ENCODE results near the gene FOXL2NB.
A peak's percentile ranks its signal among the peaks of the same experiment; 100 is the strongest.

FOXL2NB gene

DNA sequence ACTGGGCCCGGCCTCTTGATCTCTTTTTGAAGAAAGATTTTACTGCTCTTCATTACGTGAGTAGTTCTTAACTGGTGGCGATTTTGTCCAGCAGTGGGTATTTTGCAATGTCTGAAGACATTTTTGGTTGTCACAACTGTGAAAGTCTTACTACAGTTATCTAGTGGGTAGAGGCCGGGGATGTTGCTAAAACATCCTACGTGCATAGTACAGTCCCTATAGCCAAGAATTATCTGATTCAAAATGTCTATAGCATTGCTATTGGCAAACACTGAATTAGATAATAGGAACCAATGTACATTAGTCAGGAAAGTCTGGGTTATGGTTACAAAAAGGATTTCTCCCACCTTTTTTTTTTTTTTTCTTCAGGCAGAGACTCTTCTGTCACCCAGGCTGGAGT, 38.2 kb upstream of the FOXL2NB start:
- TF ChIP-seq, protein P1, sequence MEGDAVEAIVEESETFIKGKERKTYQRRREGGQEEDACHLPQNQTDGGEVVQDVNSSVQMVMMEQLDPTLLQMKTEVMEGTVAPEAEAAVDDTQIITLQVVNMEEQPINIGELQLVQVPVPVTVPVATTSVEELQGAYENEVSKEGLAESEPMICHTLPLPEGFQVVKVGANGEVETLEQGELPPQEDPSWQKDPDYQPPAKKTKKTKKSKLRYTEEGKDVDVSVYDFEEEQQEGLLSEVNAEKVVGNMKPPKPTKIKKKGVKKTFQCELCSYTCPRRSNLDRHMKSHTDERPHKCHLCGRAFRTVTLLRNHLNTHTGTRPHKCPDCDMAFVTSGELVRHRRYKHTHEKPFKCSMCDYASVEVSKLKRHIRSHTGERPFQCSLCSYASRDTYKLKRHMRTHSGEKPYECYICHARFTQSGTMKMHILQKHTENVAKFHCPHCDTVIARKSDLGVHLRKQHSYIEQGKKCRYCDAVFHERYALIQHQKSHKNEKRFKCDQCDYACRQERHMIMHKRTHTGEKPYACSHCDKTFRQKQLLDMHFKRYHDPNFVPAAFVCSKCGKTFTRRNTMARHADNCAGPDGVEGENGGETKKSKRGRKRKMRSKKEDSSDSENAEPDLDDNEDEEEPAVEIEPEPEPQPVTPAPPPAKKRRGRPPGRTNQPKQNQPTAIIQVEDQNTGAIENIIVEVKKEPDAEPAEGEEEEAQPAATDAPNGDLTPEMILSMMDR (IDR thresholded peaks at IDR 0.05; ENCODE audit: low read depth, low read length), result no peak
- DNase-seq (ENCODE audit: extremely low read depth, low read depth), result no peak

- TF ChIP-seq, protein P1 (IDR thresholded peaks at IDR 0.05; ENCODE audit: low read depth, low read length), result no peak
- no peak for DNase-seq (ENCODE audit: extremely low read depth, low read depth)
Observed at GRCh38 chr3:138909904-138910303, 37.1 kb upstream of the FOXL2NB start.

- no peak for DNase-seq (ENCODE audit: extremely low read depth, low read depth)
- TF ChIP-seq, protein P1 (IDR thresholded peaks at IDR 0.05; ENCODE audit: low read depth, low read length), result no peak
Observed at GRCh38 chr3:138911621-138912020, 35.4 kb upstream of the FOXL2NB start.

DNA sequence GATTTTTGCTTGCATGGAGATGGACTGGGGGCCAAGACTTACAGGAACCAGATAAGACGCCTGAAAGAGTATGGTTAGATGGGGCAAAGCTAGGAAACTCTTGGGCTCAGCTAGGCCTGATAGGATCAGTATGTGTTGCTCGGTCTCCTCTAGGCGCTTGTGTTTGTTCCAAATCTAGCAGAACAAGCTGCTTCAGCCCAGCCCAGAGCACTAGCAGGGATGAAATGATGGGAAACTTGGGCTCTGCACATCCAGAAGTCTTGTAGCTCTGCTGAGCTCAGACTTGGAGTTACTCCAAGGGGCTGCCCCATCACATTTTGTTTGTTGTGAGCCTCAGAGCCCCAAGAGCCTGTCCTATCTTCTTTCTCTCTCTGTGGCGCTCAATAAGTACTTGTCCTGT, 34.8 kb upstream of the FOXL2NB start:
- DNase-seq (ENCODE audit: extremely low read depth, low read depth), result no peak
- TF ChIP-seq, protein P1 (IDR thresholded peaks at IDR 0.05; ENCODE audit: low read depth, low read length), result no peak

DNA sequence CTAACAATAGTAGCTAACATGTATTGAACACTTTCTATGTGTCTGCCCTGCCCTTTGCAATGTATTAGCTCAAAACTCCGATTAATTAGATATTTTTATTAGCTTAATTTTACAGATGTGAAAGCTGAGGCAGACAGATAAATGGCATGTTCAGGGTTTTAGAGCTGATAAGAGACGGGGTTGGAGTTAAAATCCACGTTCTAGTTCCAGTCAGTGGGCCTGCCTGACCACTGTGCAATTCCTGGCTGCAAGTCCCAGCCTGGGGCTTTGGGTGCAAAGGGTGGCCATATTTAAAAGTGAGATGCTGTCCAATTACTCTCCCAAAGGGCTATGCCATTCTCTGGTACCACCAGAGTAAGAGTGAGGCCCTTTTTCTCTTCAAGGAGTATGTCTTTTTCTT, 33.3 kb upstream of the FOXL2NB start:
- TF ChIP-seq, protein P1 (IDR thresholded peaks at IDR 0.05; ENCODE audit: low read depth, low read length), result no peak
- no peak for DNase-seq (ENCODE audit: extremely low read depth, low read depth)

- TF ChIP-seq, protein P1 (IDR thresholded peaks at IDR 0.05; ENCODE audit: low read depth, low read length), result no peak
- DNase-seq (ENCODE audit: extremely low read depth, low read depth), result no peak
Observed at GRCh38 chr3:138914870-138915502, 32.0 kb upstream of the FOXL2NB start.

GRCh38 chr3:138915503-138916498, 31.2 kb upstream of the FOXL2NB start:
- TF ChIP-seq, protein P1 (IDR thresholded peaks at IDR 0.05; ENCODE audit: low read depth, low read length), result peak; percentile 81
- DNase-seq (ENCODE audit: extremely low read depth, low read depth), result peak; percentile 88
